Measurements from ENCODE around the gene PGBD4. TPM values are rescaled to one million over a fixed set of nuclear protein-coding genes. Genes with fewer than 3 reads are reported as not detected.

Gene PGBD4
- total and polyA plus RNA-seq, 10 donors: 1.4 to 3.1 (median 1.8) TPM

DNA sequence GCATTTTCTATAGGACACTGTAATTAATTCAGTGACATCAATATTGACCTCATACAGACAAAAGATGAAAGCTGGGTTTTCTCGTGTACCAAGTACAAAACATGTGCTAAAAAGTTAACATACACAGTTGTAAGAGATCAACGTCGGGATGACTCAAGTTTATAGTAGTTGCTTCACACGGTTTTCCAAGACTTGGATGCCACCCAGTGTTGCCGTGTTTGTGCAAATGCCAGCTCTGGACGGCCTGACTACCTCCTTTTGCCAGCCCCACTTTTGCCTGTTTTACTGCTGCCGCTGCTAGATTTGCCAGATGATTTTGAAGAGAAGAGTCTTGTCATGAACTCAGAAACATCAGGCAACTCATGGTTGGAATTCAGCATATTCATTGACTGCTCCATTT, 17.8 kb upstream of the PGBD4 start:
- H3K4me1 ChIP-seq: no peaks in the 10 kb centered on the region
- no peak overlapping the region for H3K4me3 ChIP-seq
- H3K27ac ChIP-seq: no peak overlapping the region
- DNase-seq: no peak
- WGBS, 5 donors: 86 to 93% (median 87%) methylated on average over 7 of the region's 7 CpGs
- H3K27me3 ChIP-seq (replicated peaks in 1 of 7): no peaks in the 10 kb centered on the region
- intact Hi-C loops (cut with DNase I; ENCODE audit: low total_unique reads): no loop called here
- H3K9me3 ChIP-seq: no peaks in the 10 kb centered on the region
- no peak for TF ChIP-seq CTCF (IDR thresholded peaks at IDR 0.05 in 8 of 11, conservative IDR thresholded peaks at IDR 0.05 in 3 of 11)
- TF ChIP-seq POLR2A (IDR thresholded peaks at IDR 0.05): no peak
- TF ChIP-seq POLR2AphosphoS5 (IDR thresholded peaks at IDR 0.05): no peak
- H3K36me3 ChIP-seq: peaks cover 3 to 77% (median 56%) of the 10 kb centered on the region in 6 donors

- intact Hi-C loops (cut with DNase I; ENCODE audit: low total_unique reads): no loop called here
- 72 to 90% (median 77%) methylated on average over 2 of the region's 2 CpGs for WGBS, 5 donors
- no peaks in the 10 kb centered on the region for H3K27me3 ChIP-seq (replicated peaks in 1 of 7)
- H3K9me3 ChIP-seq: no peaks in the 10 kb centered on the region
- H3K36me3 ChIP-seq: peaks cover 3 to 91% (median 68%) of the 10 kb centered on the region in 6 donors
- H3K27ac ChIP-seq: no peak overlapping the region
- H3K4me3 ChIP-seq: no peak overlapping the region
- TF ChIP-seq POLR2AphosphoS5 (IDR thresholded peaks at IDR 0.05) (no peak), POLR2A (IDR thresholded peaks at IDR 0.05) (no peak), CTCF (IDR thresholded peaks at IDR 0.05 in 8 of 11, conservative IDR thresholded peaks at IDR 0.05 in 3 of 11) (no peak)
- no peak for DNase-seq
- H3K4me1 ChIP-seq: no peaks in the 10 kb centered on the region
Measured at GRCh38 chr15:34085746-34086145, 16.1 kb upstream of the PGBD4 start.

GRCh38 chr15:34099914-34100313, 2.0 kb upstream of the PGBD4 start:
- DNase-seq: no peak
- H3K4me3 ChIP-seq: peak overlapping the region in 2 of 8 donors; percentile 82 to 94
- H3K27ac ChIP-seq: no peak overlapping the region
- WGBS, 5 donors: 93 to 97% (median 96%) methylated on average over 5 of the region's 5 CpGs
- intact Hi-C loops (cut with DNase I; ENCODE audit: low total_unique reads): loop anchor here (5.0 kb wide), 1 partner anchor 112 kb away; the partner anchor contains the start of gene KATNBL1
- peaks cover 0 to 13% (median 0%) of the 10 kb centered on the region in 8 donors for H3K9me3 ChIP-seq
- peaks cover 0 to 16% (median 8%) of the 10 kb centered on the region in 6 donors for H3K36me3 ChIP-seq
- peaks cover 15 to 68% (median 39%) of the 10 kb centered on the region in 6 donors for H3K4me1 ChIP-seq
- TF ChIP-seq CTCF (IDR thresholded peaks at IDR 0.05 in 8 of 11, conservative IDR thresholded peaks at IDR 0.05 in 3 of 11) (no peak), POLR2A (IDR thresholded peaks at IDR 0.05) (no peak), POLR2AphosphoS5 (IDR thresholded peaks at IDR 0.05) (no peak)
- H3K27me3 ChIP-seq (replicated peaks in 1 of 7): no peaks in the 10 kb centered on the region

DNA sequence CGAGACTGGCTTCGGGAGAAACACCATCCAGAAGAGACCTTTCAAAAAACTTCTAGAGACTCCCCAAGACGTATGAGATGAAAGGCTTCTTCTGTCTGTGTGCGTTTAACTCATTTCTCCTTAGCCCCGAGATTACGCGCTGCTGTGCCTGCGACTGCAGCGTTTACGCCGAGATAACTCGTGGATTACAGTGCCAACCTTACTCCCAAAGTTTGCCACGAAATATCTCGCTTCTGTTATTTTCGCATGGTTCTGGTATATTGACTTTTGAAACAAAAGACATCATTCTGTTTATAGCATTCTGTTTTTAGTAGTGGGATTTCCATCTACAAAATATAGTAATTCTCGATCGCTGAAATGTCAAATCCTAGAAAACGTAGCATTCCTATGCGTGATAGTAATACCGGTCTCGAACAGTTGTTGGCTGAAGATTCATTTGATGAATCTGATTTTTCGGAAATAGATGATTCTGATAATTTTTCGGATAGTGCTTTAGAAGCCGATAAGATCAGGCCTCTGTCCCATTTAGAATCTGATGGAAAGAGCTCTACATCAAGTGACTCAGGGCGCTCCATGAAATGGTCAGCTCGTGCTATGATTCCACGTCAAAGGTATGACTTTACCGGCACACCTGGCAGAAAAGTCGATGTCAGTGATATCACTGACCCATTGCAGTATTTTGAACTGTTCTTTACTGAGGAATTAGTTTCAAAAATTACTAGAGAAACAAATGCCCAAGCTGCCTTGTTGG, 467 bp downstream of the PGBD4 start:
- intact Hi-C loops (cut with DNase I; ENCODE audit: low total_unique reads): loop anchor here (5.0 kb wide), 1 partner anchor 110 kb away; the partner anchor contains the start of gene KATNBL1
- H3K36me3 ChIP-seq: no peaks in the 10 kb centered on the region
- 28 to 35% (median 31%) methylated on average over 29 of the region's 29 CpGs for WGBS, 5 donors
- H3K9me3 ChIP-seq: peaks cover 0 to 13% (median 0%) of the 10 kb centered on the region in 8 donors
- no peaks in the 10 kb centered on the region for H3K27me3 ChIP-seq (replicated peaks in 1 of 7)
- TF ChIP-seq CTCF (IDR thresholded peaks at IDR 0.05 in 8 of 11, conservative IDR thresholded peaks at IDR 0.05 in 3 of 11) (no peak), POLR2AphosphoS5 (IDR thresholded peaks at IDR 0.05) (no peak), POLR2A (IDR thresholded peaks at IDR 0.05) (no peak)
- peaks cover 15 to 51% (median 39%) of the 10 kb centered on the region in 6 donors for H3K4me1 ChIP-seq
- DNase-seq: no peak
- peak overlapping the region; percentile 70 to 94 (median 86) for H3K4me3 ChIP-seq
- H3K27ac ChIP-seq: peak overlapping the region; percentile 85 to 94 (median 89)
